Measurements from ENCODE around the gene SQSTM1.

Gene SQSTM1

DNA sequence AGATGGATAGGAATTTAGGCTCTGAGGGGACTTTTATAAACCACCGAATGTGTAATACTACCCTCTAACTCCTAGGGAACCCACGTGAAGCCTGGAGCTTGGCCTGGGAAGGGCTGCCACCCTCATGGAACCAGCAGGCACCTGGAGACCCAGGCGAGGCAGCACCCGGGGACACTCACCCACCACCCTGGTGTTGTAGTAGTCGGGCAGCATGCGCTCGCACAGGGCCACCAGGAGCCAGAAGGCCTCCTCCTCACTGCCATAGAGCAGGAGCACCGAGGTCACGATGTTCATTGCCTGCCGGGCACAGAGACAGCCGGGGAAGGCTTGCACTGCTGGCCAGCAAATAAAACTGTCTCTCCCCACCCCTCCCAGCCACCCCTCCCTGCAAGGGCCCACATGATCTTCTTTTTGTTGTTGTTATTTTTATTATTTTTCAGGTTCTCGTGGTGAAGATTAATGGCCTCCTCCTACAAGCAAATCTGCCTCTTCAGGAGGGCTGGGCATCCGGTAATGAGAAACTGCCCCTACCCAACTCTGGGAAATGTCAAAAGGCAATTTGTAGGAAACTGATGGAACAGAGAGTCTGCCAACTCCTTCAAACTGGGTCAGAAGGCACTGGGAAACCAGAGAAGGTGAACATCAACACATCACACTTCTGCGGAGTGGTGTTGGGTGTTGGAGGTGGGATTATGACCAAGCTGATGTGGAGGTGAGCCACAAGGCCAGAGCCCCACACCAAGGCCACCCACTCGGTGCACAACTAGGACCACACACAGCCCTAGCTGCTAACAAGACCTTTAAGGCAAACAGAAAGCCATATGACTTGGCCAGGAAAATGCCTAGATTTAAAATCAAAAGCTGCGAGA is 55.3 kb downstream of the SQSTM1 start:
- TF ChIP-seq, protein P1, sequence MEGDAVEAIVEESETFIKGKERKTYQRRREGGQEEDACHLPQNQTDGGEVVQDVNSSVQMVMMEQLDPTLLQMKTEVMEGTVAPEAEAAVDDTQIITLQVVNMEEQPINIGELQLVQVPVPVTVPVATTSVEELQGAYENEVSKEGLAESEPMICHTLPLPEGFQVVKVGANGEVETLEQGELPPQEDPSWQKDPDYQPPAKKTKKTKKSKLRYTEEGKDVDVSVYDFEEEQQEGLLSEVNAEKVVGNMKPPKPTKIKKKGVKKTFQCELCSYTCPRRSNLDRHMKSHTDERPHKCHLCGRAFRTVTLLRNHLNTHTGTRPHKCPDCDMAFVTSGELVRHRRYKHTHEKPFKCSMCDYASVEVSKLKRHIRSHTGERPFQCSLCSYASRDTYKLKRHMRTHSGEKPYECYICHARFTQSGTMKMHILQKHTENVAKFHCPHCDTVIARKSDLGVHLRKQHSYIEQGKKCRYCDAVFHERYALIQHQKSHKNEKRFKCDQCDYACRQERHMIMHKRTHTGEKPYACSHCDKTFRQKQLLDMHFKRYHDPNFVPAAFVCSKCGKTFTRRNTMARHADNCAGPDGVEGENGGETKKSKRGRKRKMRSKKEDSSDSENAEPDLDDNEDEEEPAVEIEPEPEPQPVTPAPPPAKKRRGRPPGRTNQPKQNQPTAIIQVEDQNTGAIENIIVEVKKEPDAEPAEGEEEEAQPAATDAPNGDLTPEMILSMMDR (IDR thresholded peaks at IDR 0.05; ENCODE audit: low read depth, low read length, missing control alignments): no peak
- in situ Hi-C loops (cut with HindIII; ENCODE audit: low sequenced_read_pairs): no loop called here
- DNase-seq (ENCODE audit: low read depth): no peak
- H3K4me3 ChIP-seq (ENCODE audit: low read depth, low read length): no peak overlapping the region

DNA sequence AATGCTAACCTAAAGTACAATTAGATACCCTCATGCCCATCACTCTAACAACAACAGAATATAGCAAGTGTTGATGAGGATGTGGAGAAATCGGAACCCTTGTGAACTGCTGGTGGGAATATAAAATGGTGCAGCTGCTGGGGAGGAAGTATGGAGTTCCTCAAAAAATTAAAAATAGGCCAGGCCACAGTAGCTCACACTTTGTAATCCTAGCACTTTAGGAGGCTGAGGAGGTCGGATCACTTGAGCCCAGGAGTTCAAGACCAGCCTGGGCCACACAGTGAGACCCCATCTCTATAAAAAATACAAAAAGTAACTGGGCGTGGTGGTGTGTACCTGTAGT is 55.9 kb downstream of the SQSTM1 start:
- no peak overlapping the region for H3K4me3 ChIP-seq (ENCODE audit: low read depth, low read length)
- in situ Hi-C loops (cut with HindIII; ENCODE audit: low sequenced_read_pairs): no loop called here
- no peak for DNase-seq (ENCODE audit: low read depth)
- TF ChIP-seq, protein P1 (IDR thresholded peaks at IDR 0.05; ENCODE audit: low read depth, low read length, missing control alignments): no peak

- no peak overlapping the region for H3K4me3 ChIP-seq (ENCODE audit: low read depth, low read length)
- no peak for DNase-seq (ENCODE audit: low read depth)
- in situ Hi-C loops (cut with HindIII; ENCODE audit: low sequenced_read_pairs): no loop called here
- TF ChIP-seq, protein P1 (IDR thresholded peaks at IDR 0.05; ENCODE audit: low read depth, low read length, missing control alignments): no peak
Measured at GRCh38 chr5:179878222-179879002, 57.7 kb downstream of the SQSTM1 start.

GRCh38 chr5:179879003-179879689 is 58.4 kb downstream of the SQSTM1 start:
- in situ Hi-C loops (cut with HindIII; ENCODE audit: low sequenced_read_pairs): no loop called here
- no peak for DNase-seq (ENCODE audit: low read depth)
- TF ChIP-seq, protein P1 (IDR thresholded peaks at IDR 0.05; ENCODE audit: low read depth, low read length, missing control alignments): no peak
- H3K4me3 ChIP-seq (ENCODE audit: low read depth, low read length): no peak overlapping the region

DNA sequence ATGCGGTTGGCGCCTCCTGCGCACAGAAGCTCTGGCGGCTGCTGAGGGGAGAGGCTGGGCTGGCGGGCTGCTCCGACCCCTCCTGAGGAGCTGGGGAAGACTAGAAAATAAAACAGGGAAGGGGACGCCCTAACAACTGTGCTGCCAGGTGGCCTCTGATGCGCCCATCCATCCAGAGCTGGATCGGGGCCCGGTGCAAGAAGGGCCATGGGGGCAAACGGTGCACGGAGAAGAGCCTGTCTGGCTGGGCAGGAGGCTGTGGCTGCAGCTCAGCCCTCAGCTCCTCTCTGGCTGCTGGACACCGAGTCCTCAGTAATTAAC is 58.9 kb downstream of the SQSTM1 start:
- DNase-seq (ENCODE audit: low read depth): no peak
- no peak overlapping the region for H3K4me3 ChIP-seq (ENCODE audit: low read depth, low read length)
- in situ Hi-C loops (cut with HindIII; ENCODE audit: low sequenced_read_pairs): no loop called here
- TF ChIP-seq, protein P1 (IDR thresholded peaks at IDR 0.05; ENCODE audit: low read depth, low read length, missing control alignments): no peak

DNA sequence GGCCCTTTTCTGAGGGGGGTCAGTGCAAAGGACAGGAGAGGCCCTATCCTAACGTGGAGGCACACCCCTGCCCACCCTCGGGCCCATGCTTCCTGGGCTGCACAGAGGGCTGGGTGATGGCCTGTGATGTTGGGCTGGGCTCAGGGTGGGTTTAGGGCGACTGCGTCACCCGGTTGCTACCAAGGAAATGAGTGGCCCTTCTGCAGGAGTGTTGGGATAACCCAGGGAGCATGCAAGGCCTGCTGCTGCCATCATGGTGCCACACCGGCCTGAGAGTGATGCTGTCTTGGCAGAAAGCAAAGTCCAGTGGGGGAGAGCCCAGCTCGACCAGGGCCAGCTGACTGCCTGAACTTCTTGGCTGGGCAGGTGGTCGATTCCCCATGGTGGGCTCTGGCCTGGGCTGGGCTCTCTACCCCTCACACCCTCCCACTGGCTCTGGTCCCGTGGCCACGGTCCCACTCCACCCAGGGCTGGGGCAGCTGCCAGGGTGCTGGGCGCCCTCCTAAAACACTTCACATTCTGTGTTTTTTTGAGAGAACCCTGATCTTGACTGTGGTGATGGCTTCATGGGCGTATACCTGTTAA is 59.5 kb downstream of the SQSTM1 start:
- TF ChIP-seq, protein P1 (IDR thresholded peaks at IDR 0.05; ENCODE audit: low read depth, low read length, missing control alignments): no peak
- in situ Hi-C loops (cut with HindIII; ENCODE audit: low sequenced_read_pairs): no loop called here
- no peak overlapping the region for H3K4me3 ChIP-seq (ENCODE audit: low read depth, low read length)
- no peak for DNase-seq (ENCODE audit: low read depth)

All from astrocyte of the cerebellum (primary cell).